HL-60 (cell line): ENCODE data around the gene PTPRT.

Experiments used
- DNase-seq, 2 experiments: peaks; one replicate each; pipeline ENCODE4 v3.0.0-alpha.2; 2010 to 2020; ENCODE audit warnings: low read depth in 1 of 2, low spot score in 1 of 2
- H3K27ac ChIP-seq: fragments of 250-450 bp; sonication (Bioruptor Pico); replicated peaks from 2 replicates; pipeline ENCODE4 v1.5.1; 2020; ENCODE audit warnings: mild to moderate bottlenecking, moderate library complexity
- H3K27me3 ChIP-seq: fragments of 250-450 bp; sonication (Bioruptor Pico); 2 replicates; pipeline ENCODE4 v1.5.1; 2021; ENCODE audit warnings: mild to moderate bottlenecking, moderate library complexity; ENCODE audit not compliant: insufficient read depth, poor library complexity, severe bottlenecking
- H3K4me3 ChIP-seq: replicated peaks from 2 replicates; pipeline ENCODE4 v1.5.1; 2011; ENCODE audit warnings: mild to moderate bottlenecking, control low read depth, low read length; ENCODE audit not compliant: insufficient read depth
- GABPA ChIP-seq: IDR thresholded peaks from 2 replicates; pipeline ENCODE4 v1.6.1; 2012; ENCODE audit warnings: low read depth
- POLR2AphosphoS5 ChIP-seq: IDR thresholded peaks from 2 replicates; pipeline ENCODE4 v1.6.1; 2012; ENCODE audit warnings: low read depth
- SPI1 ChIP-seq: IDR thresholded peaks from 2 replicates; pipeline ENCODE4 v1.6.1; 2012; ENCODE audit warnings: low read depth, mild to moderate bottlenecking, borderline replicate concordance
- TF ChIP-seq, protein P1 (sequence below): IDR thresholded peaks from 2 replicates; pipeline ENCODE4 v1.6.1; 2012; ENCODE audit warnings: low read depth; ENCODE audit not compliant: insufficient replicate concordance
- TF ChIP-seq, protein P2 (sequence below): IDR thresholded peaks from one replicate; pipeline ENCODE4 v1.5.1; 2011; ENCODE audit warnings: low read length, control low read depth, inconsistent platforms; ENCODE audit not compliant: insufficient read depth

PTPRT gene

DNA sequence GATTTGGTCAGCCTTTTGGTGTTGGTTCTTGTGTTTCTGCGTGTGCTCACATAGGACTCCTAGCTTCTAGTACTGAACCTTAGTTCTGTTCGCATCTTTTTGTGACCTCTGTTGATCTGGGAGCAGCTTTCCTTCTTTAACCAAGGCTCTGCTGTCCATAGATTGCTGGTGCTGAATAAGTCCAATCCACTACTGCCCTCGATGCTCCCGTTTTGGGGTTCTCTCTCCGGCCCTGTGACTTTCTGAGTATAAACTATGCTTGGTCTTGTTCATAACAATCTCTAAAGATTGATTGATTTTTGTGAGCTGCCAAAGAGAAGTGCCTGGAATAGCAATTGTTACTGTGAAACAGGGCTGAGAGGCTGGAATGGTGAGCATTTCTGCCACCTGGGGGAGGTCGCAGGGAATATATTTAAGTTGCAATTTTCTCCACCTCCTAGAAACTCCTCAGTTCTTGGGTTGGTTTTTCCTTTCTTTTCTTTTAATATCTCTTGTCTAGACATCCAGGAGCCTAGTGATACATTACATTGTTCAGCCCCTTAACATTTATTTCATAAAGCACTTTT is 1148.6 kb downstream of the PTPRT start:
- no peak overlapping the region for H3K27ac ChIP-seq
- H3K27me3 ChIP-seq, result no peaks in the 10 kb centered on the region
- DNase-seq, result no peak
- H3K4me3 ChIP-seq, result no peak overlapping the region
- TF ChIP-seq, protein P1, sequence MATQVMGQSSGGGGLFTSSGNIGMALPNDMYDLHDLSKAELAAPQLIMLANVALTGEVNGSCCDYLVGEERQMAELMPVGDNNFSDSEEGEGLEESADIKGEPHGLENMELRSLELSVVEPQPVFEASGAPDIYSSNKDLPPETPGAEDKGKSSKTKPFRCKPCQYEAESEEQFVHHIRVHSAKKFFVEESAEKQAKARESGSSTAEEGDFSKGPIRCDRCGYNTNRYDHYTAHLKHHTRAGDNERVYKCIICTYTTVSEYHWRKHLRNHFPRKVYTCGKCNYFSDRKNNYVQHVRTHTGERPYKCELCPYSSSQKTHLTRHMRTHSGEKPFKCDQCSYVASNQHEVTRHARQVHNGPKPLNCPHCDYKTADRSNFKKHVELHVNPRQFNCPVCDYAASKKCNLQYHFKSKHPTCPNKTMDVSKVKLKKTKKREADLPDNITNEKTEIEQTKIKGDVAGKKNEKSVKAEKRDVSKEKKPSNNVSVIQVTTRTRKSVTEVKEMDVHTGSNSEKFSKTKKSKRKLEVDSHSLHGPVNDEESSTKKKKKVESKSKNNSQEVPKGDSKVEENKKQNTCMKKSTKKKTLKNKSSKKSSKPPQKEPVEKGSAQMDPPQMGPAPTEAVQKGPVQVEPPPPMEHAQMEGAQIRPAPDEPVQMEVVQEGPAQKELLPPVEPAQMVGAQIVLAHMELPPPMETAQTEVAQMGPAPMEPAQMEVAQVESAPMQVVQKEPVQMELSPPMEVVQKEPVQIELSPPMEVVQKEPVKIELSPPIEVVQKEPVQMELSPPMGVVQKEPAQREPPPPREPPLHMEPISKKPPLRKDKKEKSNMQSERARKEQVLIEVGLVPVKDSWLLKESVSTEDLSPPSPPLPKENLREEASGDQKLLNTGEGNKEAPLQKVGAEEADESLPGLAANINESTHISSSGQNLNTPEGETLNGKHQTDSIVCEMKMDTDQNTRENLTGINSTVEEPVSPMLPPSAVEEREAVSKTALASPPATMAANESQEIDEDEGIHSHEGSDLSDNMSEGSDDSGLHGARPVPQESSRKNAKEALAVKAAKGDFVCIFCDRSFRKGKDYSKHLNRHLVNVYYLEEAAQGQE, result peak; percentile 88
- TF ChIP-seq SPI1, result no peak
- TF ChIP-seq GABPA, result no peak

DNA sequence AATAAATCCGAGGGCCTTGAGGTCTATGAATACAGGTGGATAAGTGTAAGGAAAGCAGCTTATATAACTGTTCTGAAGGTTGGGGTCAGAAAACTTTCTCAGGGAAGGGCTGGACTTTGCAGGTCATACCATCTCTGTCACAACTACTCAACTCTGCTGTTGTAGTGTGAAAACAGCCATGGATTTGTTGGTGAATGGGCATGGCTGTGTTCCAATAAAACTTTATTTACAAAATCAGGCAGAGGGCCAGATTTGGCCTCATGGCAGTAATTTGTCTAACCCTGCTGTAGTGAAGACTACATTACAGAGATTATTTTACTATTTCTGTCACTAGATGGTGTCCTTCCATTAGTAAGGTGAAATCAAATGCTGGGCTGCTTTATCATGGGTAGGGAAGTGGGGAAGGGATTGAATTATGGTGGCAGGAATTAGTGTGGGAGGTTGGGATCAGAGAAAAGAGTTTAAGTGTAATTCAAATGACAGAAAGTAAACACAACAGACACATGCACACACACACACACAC is 1161.9 kb downstream of the PTPRT start:
- TF ChIP-seq GABPA (no peak), SPI1 (no peak), POLR2AphosphoS5 (no peak)
- TF ChIP-seq, protein P1, result no peak
- TF ChIP-seq, protein P2, sequence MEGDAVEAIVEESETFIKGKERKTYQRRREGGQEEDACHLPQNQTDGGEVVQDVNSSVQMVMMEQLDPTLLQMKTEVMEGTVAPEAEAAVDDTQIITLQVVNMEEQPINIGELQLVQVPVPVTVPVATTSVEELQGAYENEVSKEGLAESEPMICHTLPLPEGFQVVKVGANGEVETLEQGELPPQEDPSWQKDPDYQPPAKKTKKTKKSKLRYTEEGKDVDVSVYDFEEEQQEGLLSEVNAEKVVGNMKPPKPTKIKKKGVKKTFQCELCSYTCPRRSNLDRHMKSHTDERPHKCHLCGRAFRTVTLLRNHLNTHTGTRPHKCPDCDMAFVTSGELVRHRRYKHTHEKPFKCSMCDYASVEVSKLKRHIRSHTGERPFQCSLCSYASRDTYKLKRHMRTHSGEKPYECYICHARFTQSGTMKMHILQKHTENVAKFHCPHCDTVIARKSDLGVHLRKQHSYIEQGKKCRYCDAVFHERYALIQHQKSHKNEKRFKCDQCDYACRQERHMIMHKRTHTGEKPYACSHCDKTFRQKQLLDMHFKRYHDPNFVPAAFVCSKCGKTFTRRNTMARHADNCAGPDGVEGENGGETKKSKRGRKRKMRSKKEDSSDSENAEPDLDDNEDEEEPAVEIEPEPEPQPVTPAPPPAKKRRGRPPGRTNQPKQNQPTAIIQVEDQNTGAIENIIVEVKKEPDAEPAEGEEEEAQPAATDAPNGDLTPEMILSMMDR, result no peak
- Histone ChIP-seq H3K4me3 (no peak overlapping the region), H3K27ac (no peak overlapping the region), H3K27me3 (no peaks in the 10 kb centered on the region)
- DNase-seq, result no peak

DNA sequence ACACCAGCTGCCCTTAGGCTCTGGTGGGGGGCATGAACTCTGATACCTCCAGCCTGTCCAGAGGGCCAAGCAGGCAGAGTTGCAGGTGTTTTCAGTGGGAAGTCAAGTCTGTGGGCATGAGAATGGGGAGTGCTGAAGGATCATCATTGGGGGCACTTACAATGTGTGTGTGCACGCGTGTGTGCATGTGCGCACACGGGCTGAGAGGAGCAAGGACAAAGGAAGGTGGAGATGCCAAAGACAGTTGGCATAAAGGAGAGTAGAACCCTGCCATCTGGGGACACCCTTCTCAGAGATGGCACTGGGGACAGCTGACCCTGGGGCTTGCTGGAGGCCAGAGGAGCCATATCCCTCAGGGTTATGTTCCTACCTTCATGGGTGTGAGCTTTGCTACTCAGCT is 1163.1 kb downstream of the PTPRT start:
- no peak overlapping the region for H3K27ac ChIP-seq
- TF ChIP-seq GABPA, result no peak
- no peak for TF ChIP-seq POLR2AphosphoS5
- H3K27me3 ChIP-seq, result no peaks in the 10 kb centered on the region
- no peak overlapping the region for H3K4me3 ChIP-seq
- no peak for DNase-seq

DNA sequence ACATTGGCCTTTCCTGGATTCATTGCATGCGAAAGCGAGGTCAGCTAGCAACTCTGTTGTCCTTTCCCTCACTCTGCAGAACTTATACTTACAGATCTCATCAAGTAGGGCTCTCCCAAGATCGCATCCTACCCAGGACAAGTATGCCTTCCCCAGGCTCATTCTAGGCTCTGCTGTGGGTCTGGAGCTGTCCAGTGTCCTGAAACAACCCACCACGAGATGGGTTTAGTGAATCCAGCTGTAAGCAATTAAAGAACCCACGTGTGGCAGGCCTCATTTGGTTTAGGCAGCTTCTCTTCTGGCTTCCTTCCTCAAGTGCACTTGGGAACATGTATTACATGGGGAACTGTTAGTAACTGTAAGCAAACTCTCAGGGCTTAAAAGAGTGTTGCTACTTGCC is 1165.1 kb downstream of the PTPRT start:
- TF ChIP-seq, protein P1, result peak; percentile 97
- TF ChIP-seq POLR2AphosphoS5, result no peak
- no peak for DNase-seq
- no peak overlapping the region for H3K27ac ChIP-seq

More for the DNA sequence above, 1165.1 kb downstream of the PTPRT start:
- H3K4me3 ChIP-seq, result no peak overlapping the region
- no peaks in the 10 kb centered on the region for H3K27me3 ChIP-seq
